Sigmoid colon (tissue), 4 donors: ENCODE data around the gene SNRNP200.

ENCODE experiments used
- CTCF ChIP-seq, 4 experiments: fragments of 450-650 bp in 3 of 4; fragments of 200-600 bp in 1 of 4; IDR thresholded peaks; one replicate each; pipeline ENCODE4 v1.5.1; 2016 to 2019; ENCODE audit warnings: antibody characterized with exemption in 4 of 4, mild to moderate bottlenecking in 3 of 4, moderate library complexity in 2 of 4
- EP300 ChIP-seq, 4 donors: sonication (generic); formaldehyde crosslinking; IDR thresholded peaks; one replicate each; pipeline ENCODE4 v1.6.1; 2017; ENCODE audit warnings: antibody characterized with exemption in 4 of 4
- POLR2A ChIP-seq, 2 donors: fragments of 450-650 bp; IDR thresholded peaks; one replicate each; pipeline ENCODE4 v1.6.1; 2016; ENCODE audit warnings: antibody characterized with exemption in 2 of 2, mild to moderate bottlenecking in 2 of 2, moderate library complexity in 2 of 2
- POLR2AphosphoS5 ChIP-seq, 4 donors: sonication (generic); formaldehyde crosslinking; IDR thresholded peaks; one replicate each; pipeline ENCODE4 v1.6.1; 2017; ENCODE audit warnings: antibody characterized with exemption in 4 of 4

GRCh38 chr2:96233436-96233835 is 71.9 kb downstream of the SNRNP200 start:
- TF ChIP-seq CTCF (IDR thresholded peaks at IDR 0.05) = no peak
- no peak for TF ChIP-seq POLR2A (IDR thresholded peaks at IDR 0.05)
- no peak for TF ChIP-seq EP300 (IDR thresholded peaks at IDR 0.05)
- TF ChIP-seq POLR2AphosphoS5 (IDR thresholded peaks at IDR 0.05) = no peak
